Cardiac muscle cell (in vitro differentiated cells and primary cell): ENCODE data around the gene LDLR. TPM values are rescaled to one million over a fixed set of nuclear protein-coding genes. Genes with fewer than 3 reads are reported as not detected.

Experiments used
- DNase-seq, 2 donors: peaks; one replicate each; pipeline versions ENCODE4 v3.0.0 to v3.0.0-alpha.2; 2010 to 2017; ENCODE audit warnings: low read depth in 1 of 2, low spot score in 1 of 2
- H3K27ac ChIP-seq: fragments of 200-600 bp; sonication (generic); 2 replicates; pipeline ENCODE4 v1.5.1; 2016
- H3K27me3 ChIP-seq: fragments of 200-600 bp; sonication (generic); 2 replicates; pipeline ENCODE4 v1.6.0; 2016; ENCODE audit warnings: control low read depth
- H3K36me3 ChIP-seq: fragments of 200-600 bp; sonication (generic); 2 replicates; pipeline ENCODE4 v1.5.1; 2016; ENCODE audit warnings: control low read depth
- H3K4me1 ChIP-seq: fragments of 200-600 bp; sonication (generic); 2 replicates; pipeline ENCODE4 v1.8.1; 2017; ENCODE audit warnings: low read depth, mild to moderate bottlenecking, mixed run types
- H3K4me3 ChIP-seq: fragments of 200-600 bp; sonication (generic); 2 replicates; pipeline ENCODE4 v1.5.1; 2016; ENCODE audit warnings: mild to moderate bottlenecking
- H3K9me3 ChIP-seq: fragments of 200-600 bp; sonication (generic); 2 replicates; pipeline ENCODE4 v1.5.1; 2017; ENCODE audit warnings: low read depth, mild to moderate bottlenecking, control low read depth
- CTCF ChIP-seq: IDR thresholded peaks from 2 replicates; pipeline ENCODE4 v1.5.1; 2012; ENCODE audit warnings: low read depth, mild to moderate bottlenecking, low read length
- polyA plus RNA-seq: library from polyadenylated mRNA; unstranded; fragments of >200 nt; fragmentation: Nextera tagmentation; extraction: Ambion mirVana; gene quantifications from 2 replicates; pipeline ENCODE4 v1.2.1, GENCODE V29; 2016
- total RNA-seq: library from RNA; depleted of rRNA; stranded (reverse); fragments of >200 nt; gene quantifications from 2 replicates; pipeline ENCODE4 v1.2.3, GENCODE V29; 2016

The LDLR gene
- total and polyA plus RNA-seq, 2 experiments from 2014 or later: 98.6 to 107 TPM

GRCh38 chr19:11090264-11090996, 1.2 kb downstream of the LDLR start:
- Histone ChIP-seq H3K27ac (peak overlapping the region; percentile 100), H3K4me1 (peaks cover 23% of the 10 kb centered on the region), H3K27me3 (no peaks in the 10 kb centered on the region), H3K9me3 (no peaks in the 10 kb centered on the region), H3K36me3 (peaks cover 11% of the 10 kb centered on the region), H3K4me3 (peak overlapping the region; percentile 95)
- peak; percentile 98 to 99 for DNase-seq
- TF ChIP-seq CTCF: no peak

- Histone ChIP-seq H3K36me3 (peaks cover 18% of the 10 kb centered on the region), H3K4me3 (peak overlapping the region; percentile 95), H3K4me1 (peaks cover 22% of the 10 kb centered on the region), H3K9me3 (no peaks in the 10 kb centered on the region), H3K27ac (peak overlapping the region; percentile 100), H3K27me3 (no peaks in the 10 kb centered on the region)
- TF ChIP-seq CTCF: no peak
- no peak for DNase-seq
Measured at GRCh38 chr19:11090997-11091702, 1.9 kb downstream of the LDLR start.

- Histone ChIP-seq H3K4me1 (peaks cover 22% of the 10 kb centered on the region), H3K36me3 (peaks cover 23% of the 10 kb centered on the region), H3K27me3 (no peaks in the 10 kb centered on the region), H3K4me3 (peak overlapping the region; percentile 95), H3K27ac (peak overlapping the region; percentile 100), H3K9me3 (no peaks in the 10 kb centered on the region)
- no peak for TF ChIP-seq CTCF
- peak in 1 of 2 donors; percentile 97 for DNase-seq
Measured at GRCh38 chr19:11091703-11092153, 2.5 kb downstream of the LDLR start.

- peak overlapping the region; percentile 100 for H3K27ac ChIP-seq
- peaks cover 24% of the 10 kb centered on the region for H3K36me3 ChIP-seq
- DNase-seq: peak in 1 of 2 donors; percentile 68
- no peaks in the 10 kb centered on the region for H3K27me3 ChIP-seq
- no peaks in the 10 kb centered on the region for H3K9me3 ChIP-seq
- peak overlapping the region; percentile 95 for H3K4me3 ChIP-seq
- H3K4me1 ChIP-seq: peaks cover 22% of the 10 kb centered on the region
- no peak for TF ChIP-seq CTCF
Measured at GRCh38 chr19:11092181-11092538, 2.9 kb downstream of the LDLR start.

GRCh38 chr19:11093689-11094238, 4.5 kb downstream of the LDLR start:
- no peak for DNase-seq
- peaks cover 16% of the 10 kb centered on the region for H3K4me1 ChIP-seq
- no peaks in the 10 kb centered on the region for H3K9me3 ChIP-seq
- no peak for TF ChIP-seq CTCF
- peaks cover 24% of the 10 kb centered on the region for H3K36me3 ChIP-seq
- H3K4me3 ChIP-seq: no peak overlapping the region
- H3K27me3 ChIP-seq: no peaks in the 10 kb centered on the region
- H3K27ac ChIP-seq: no peak overlapping the region
